Neural cell (in vitro differentiated cells): ENCODE data around the gene FN3KRP. TPM values are rescaled to one million over a fixed set of nuclear protein-coding genes. Genes with fewer than 3 reads are reported as not detected.

ENCODE experiments used
- H2AFZ ChIP-seq: fragments of 200-600, 300-800 bp; sonication (generic), shearing (Covaris generic); 2 replicates; pipeline ENCODE4 v1.6.0; 2014; ENCODE audit warnings: low read depth, mild to moderate bottlenecking, antibody characterized with exemption, low read length, moderate library complexity
- H3F3A ChIP-seq: fragments of 200-600 bp; shearing (Covaris generic); 2 replicates; pipeline ENCODE4 v1.6.1; 2016; ENCODE audit warnings: mild to moderate bottlenecking, moderate library complexity, mixed read lengths, antibody characterized with exemption, low read length; ENCODE audit not compliant: insufficient read depth, poor library complexity, severe bottlenecking
- H3K27ac ChIP-seq: fragments of 200-600, 300-800 bp; sonication (generic), shearing (Covaris generic); 2 replicates; pipeline ENCODE4 v1.5.1; 2014; ENCODE audit warnings: mild to moderate bottlenecking, low read length, moderate library complexity
- H3K27me3 ChIP-seq: fragments of 300-800, 200-600 bp; sonication (generic), shearing (Covaris generic); 2 replicates; pipeline ENCODE4 v1.6.0; 2014; ENCODE audit warnings: mild to moderate bottlenecking, low read depth, low read length, moderate library complexity; ENCODE audit not compliant: insufficient read depth
- H3K36me3 ChIP-seq: fragments of 300-800, 200-600 bp; sonication (generic), shearing (Covaris generic); 2 replicates; pipeline ENCODE4 v1.5.1; 2014; ENCODE audit warnings: mild to moderate bottlenecking, antibody characterized with exemption, low read length, moderate library complexity; ENCODE audit not compliant: insufficient read depth
- H3K4me2 ChIP-seq: fragments of 300-800, 200-600 bp; sonication (generic), shearing (Covaris generic); 2 replicates; pipeline ENCODE4 v1.6.0; 2014; ENCODE audit warnings: mild to moderate bottlenecking, low read length
- H3K4me3 ChIP-seq: fragments of 300-800, 200-600 bp; sonication (generic), shearing (Covaris generic); 2 replicates; pipeline ENCODE4 v1.5.1; 2014; ENCODE audit warnings: mild to moderate bottlenecking, low read length, moderate library complexity
- H3K79me2 ChIP-seq: fragments of 200-600 bp; shearing (Covaris generic); replicated peaks from 2 replicates; pipeline ENCODE4 v1.6.0; 2014; ENCODE audit warnings: mild to moderate bottlenecking, low read length, moderate library complexity; ENCODE audit not compliant: insufficient read depth
- H3K9ac ChIP-seq: fragments of 300-800, 200-600 bp; sonication (generic), shearing (Covaris generic); 2 replicates; pipeline ENCODE4 v1.6.1; 2016; ENCODE audit warnings: mild to moderate bottlenecking, low read length, mixed read lengths
- H3K9me2 ChIP-seq: fragments of 200-600 bp; shearing (Covaris generic); 2 replicates; pipeline ENCODE4 v1.6.1; 2016; ENCODE audit warnings: mild to moderate bottlenecking, low read length, mixed read lengths; ENCODE audit not compliant: insufficient read depth
- H3K9me3 ChIP-seq: fragments of 200-600, 300-800 bp; sonication (generic), shearing (Covaris generic); 2 replicates; pipeline ENCODE4 v1.6.1; 2016; ENCODE audit warnings: mild to moderate bottlenecking, mixed run types, low read length, moderate library complexity, mixed read lengths
- H4K20me1 ChIP-seq: fragments of 200-600 bp; shearing (Covaris generic); 2 replicates; pipeline ENCODE4 v1.6.1; 2016; ENCODE audit warnings: mild to moderate bottlenecking, mixed run types; ENCODE audit not compliant: insufficient read depth
- EP300 ChIP-seq: fragments of 450-650 bp; conservative IDR thresholded peaks from 2 replicates; pipeline ENCODE4 v1.6.1; 2014; ENCODE audit warnings: antibody characterized with exemption, mild to moderate bottlenecking, moderate library complexity; ENCODE audit not compliant: poor library complexity, severe bottlenecking
- EZH2 ChIP-seq: fragments of 200-600, 300-800 bp; shearing (Covaris generic), sonication (generic); IDR thresholded peaks from 2 replicates; pipeline ENCODE4 v1.6.1; 2014; ENCODE audit warnings: antibody characterized with exemption, low read length, borderline replicate concordance, mild to moderate bottlenecking; ENCODE audit not compliant: insufficient read depth, poor library complexity, severe bottlenecking
- MXI1 ChIP-seq: fragments of 450-650 bp; conservative IDR thresholded peaks from 2 replicates; pipeline ENCODE4 v1.6.1; 2014; ENCODE audit warnings: antibody characterized with exemption, mild to moderate bottlenecking; ENCODE audit not compliant: poor library complexity, severe bottlenecking
- POLR2AphosphoS5 ChIP-seq: IDR thresholded peaks from 2 replicates; pipeline ENCODE4 v1.6.1; 2012
- RAD21 ChIP-seq: fragments of 450-650 bp; conservative IDR thresholded peaks from 2 replicates; pipeline ENCODE4 v1.6.1; 2014; ENCODE audit warnings: antibody characterized with exemption, mild to moderate bottlenecking, moderate library complexity
- SMC3 ChIP-seq: fragments of 450-650 bp; conservative IDR thresholded peaks from 2 replicates; pipeline ENCODE4 v1.6.1; 2014; ENCODE audit warnings: antibody characterized with exemption, mild to moderate bottlenecking, moderate library complexity; ENCODE audit not compliant: poor library complexity
- TAF1 ChIP-seq: IDR thresholded peaks from 2 replicates; pipeline ENCODE4 v1.6.1; 2012; ENCODE audit warnings: low read depth
- polyA plus RNA-seq: library from polyadenylated mRNA; depleted of rRNA; stranded (reverse); fragments of >200 nt; gene quantifications from 2 replicates; pipeline ENCODE4 v1.2.3, GENCODE V29; 2014
- TF ChIP-seq, protein P1 (sequence below): fragments of 450-650 bp; IDR thresholded peaks from 2 replicates; pipeline ENCODE4 v1.5.1; 2014; ENCODE audit warnings: antibody characterized with exemption, mild to moderate bottlenecking, moderate library complexity; ENCODE audit not compliant: poor library complexity, severe bottlenecking
- TF ChIP-seq, protein P2 (sequence below): IDR thresholded peaks from 2 replicates; pipeline ENCODE4 v1.6.1; 2012; ENCODE audit warnings: borderline replicate concordance

FN3KRP gene
- polyA plus RNA-seq, 1 donor from 2014 or later, result 32.7 TPM

DNA sequence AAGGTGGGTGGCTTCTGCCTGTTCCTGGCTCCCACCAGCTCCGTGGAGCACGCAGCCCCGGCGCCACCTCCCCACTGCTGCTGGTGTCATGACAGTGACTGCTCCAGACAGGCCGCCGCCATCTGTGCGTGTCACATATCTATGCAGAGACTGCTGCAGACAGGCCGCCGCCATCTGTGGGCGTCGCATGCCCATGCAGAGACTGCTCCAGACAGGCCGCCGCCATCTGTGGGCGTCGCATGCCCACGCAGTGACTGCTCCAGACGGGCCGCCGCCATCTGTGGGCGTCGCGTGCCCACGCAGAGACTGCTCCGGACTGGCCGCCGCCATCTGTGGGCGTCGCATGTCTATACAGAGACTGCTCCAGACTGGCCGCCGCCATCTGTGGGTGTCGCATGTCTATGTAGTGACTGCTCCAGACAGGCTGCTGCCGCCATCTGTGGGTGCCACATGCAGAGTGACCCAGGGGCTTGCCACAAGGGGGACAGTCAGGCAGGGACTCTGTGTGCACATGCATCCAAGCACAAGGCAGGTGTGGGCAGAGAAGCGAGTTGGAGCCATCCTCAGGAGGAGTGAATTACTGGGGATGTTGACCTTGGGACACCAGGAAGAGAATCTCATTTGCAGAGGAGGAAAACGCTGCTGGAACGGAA, 3.3 kb upstream of the FN3KRP start:
- no peak overlapping the region for H3K9ac ChIP-seq
- H3K36me3 ChIP-seq, result no peaks in the 10 kb centered on the region
- no peak overlapping the region for H3K4me2 ChIP-seq
- TF ChIP-seq TAF1, result no peak
- no peak for TF ChIP-seq RAD21
- no peak for TF ChIP-seq MXI1
- TF ChIP-seq, protein P1, sequence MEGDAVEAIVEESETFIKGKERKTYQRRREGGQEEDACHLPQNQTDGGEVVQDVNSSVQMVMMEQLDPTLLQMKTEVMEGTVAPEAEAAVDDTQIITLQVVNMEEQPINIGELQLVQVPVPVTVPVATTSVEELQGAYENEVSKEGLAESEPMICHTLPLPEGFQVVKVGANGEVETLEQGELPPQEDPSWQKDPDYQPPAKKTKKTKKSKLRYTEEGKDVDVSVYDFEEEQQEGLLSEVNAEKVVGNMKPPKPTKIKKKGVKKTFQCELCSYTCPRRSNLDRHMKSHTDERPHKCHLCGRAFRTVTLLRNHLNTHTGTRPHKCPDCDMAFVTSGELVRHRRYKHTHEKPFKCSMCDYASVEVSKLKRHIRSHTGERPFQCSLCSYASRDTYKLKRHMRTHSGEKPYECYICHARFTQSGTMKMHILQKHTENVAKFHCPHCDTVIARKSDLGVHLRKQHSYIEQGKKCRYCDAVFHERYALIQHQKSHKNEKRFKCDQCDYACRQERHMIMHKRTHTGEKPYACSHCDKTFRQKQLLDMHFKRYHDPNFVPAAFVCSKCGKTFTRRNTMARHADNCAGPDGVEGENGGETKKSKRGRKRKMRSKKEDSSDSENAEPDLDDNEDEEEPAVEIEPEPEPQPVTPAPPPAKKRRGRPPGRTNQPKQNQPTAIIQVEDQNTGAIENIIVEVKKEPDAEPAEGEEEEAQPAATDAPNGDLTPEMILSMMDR, result no peak
- TF ChIP-seq EZH2, result no peak
- TF ChIP-seq EP300, result no peak
- TF ChIP-seq POLR2AphosphoS5, result no peak
- no peak for TF ChIP-seq SMC3
- TF ChIP-seq, protein P2, sequence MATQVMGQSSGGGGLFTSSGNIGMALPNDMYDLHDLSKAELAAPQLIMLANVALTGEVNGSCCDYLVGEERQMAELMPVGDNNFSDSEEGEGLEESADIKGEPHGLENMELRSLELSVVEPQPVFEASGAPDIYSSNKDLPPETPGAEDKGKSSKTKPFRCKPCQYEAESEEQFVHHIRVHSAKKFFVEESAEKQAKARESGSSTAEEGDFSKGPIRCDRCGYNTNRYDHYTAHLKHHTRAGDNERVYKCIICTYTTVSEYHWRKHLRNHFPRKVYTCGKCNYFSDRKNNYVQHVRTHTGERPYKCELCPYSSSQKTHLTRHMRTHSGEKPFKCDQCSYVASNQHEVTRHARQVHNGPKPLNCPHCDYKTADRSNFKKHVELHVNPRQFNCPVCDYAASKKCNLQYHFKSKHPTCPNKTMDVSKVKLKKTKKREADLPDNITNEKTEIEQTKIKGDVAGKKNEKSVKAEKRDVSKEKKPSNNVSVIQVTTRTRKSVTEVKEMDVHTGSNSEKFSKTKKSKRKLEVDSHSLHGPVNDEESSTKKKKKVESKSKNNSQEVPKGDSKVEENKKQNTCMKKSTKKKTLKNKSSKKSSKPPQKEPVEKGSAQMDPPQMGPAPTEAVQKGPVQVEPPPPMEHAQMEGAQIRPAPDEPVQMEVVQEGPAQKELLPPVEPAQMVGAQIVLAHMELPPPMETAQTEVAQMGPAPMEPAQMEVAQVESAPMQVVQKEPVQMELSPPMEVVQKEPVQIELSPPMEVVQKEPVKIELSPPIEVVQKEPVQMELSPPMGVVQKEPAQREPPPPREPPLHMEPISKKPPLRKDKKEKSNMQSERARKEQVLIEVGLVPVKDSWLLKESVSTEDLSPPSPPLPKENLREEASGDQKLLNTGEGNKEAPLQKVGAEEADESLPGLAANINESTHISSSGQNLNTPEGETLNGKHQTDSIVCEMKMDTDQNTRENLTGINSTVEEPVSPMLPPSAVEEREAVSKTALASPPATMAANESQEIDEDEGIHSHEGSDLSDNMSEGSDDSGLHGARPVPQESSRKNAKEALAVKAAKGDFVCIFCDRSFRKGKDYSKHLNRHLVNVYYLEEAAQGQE, result no peak
- H3K4me3 ChIP-seq, result no peak overlapping the region
- no peaks in the 10 kb centered on the region for H3K27me3 ChIP-seq
- H2AFZ ChIP-seq, result no peak overlapping the region
- no peaks in the 10 kb centered on the region for H3F3A ChIP-seq
- H3K9me2 ChIP-seq, result no peaks in the 10 kb centered on the region
- no peak overlapping the region for H3K27ac ChIP-seq
- H3K9me3 ChIP-seq, result no peaks in the 10 kb centered on the region
- H4K20me1 ChIP-seq, result no peaks in the 10 kb centered on the region
- peaks cover 7% of the 10 kb centered on the region for H3K79me2 ChIP-seq

GRCh38 chr17:82718986-82719685, 2.6 kb downstream of the FN3KRP start:
- no peak overlapping the region for H3K4me3 ChIP-seq
- no peaks in the 10 kb centered on the region for H3K27me3 ChIP-seq
- no peaks in the 10 kb centered on the region for H3K9me2 ChIP-seq
- TF ChIP-seq RAD21 (no peak), EZH2 (no peak), EP300 (no peak), TAF1 (no peak), SMC3 (no peak), MXI1 (no peak), POLR2AphosphoS5 (no peak)
- TF ChIP-seq, protein P2, result no peak
- TF ChIP-seq, protein P1, result no peak
- H3K27ac ChIP-seq, result no peak overlapping the region
- no peaks in the 10 kb centered on the region for H3K9me3 ChIP-seq
- H2AFZ ChIP-seq, result no peak overlapping the region
- no peaks in the 10 kb centered on the region for H4K20me1 ChIP-seq
- peaks cover 5% of the 10 kb centered on the region for H3K36me3 ChIP-seq
- H3F3A ChIP-seq, result no peaks in the 10 kb centered on the region
- H3K9ac ChIP-seq, result no peak overlapping the region
- no peak overlapping the region for H3K4me2 ChIP-seq
- peaks cover 7% of the 10 kb centered on the region for H3K79me2 ChIP-seq
